HAP-1 (cell line): ENCODE measurements around the gene EIF5A2.
"Not testable (repeated sequence)": the region's sequence is repeated elsewhere in the genome, so short reads cannot be mapped to it uniquely, and the experiment has no call there.

Experiments used
- DNase-seq, 2 experiments: peaks; one replicate each; pipeline ENCODE4 v3.0.0-alpha.2; 2016 to 2020; ENCODE audit warnings: low spot score in 2 of 2
- H3K27me3 ChIP-seq: fragments of 250-450 bp; sonication (Bioruptor Pico); 2 replicates; pipeline ENCODE4 v1.5.1; 2020; ENCODE audit warnings: low read depth, mild to moderate bottlenecking, moderate library complexity
- H3K36me3 ChIP-seq: fragments of 250-450 bp; sonication (Bioruptor Pico); replicated peaks from 2 replicates; pipeline ENCODE4 v1.5.1; 2020; ENCODE audit warnings: mild to moderate bottlenecking
- H3K4me1 ChIP-seq: fragments of 250-450 bp; sonication (Bioruptor Pico); 2 replicates; pipeline ENCODE4 v1.5.1; 2020; ENCODE audit warnings: mild to moderate bottlenecking
- H3K4me3 ChIP-seq: fragments of 250-450 bp; sonication (Bioruptor Pico); 2 replicates; pipeline ENCODE4 v1.5.1; 2020; ENCODE audit warnings: mild to moderate bottlenecking, moderate library complexity
- H3K9me3 ChIP-seq: fragments of 250-450 bp; sonication (Bioruptor Pico); 2 replicates; pipeline ENCODE4 v1.5.1; 2020; ENCODE audit warnings: mild to moderate bottlenecking, moderate library complexity
- in situ Hi-C: fragments of 300-500 bp; cut with MboI; formaldehyde crosslinking; loops from 3 replicates; pipeline ENCODE4 v1.14.3; 2020; ENCODE audit warnings: low sequenced_read_pairs, inconsistent platforms, mixed read lengths

The EIF5A2 gene

GRCh38 chr3:170910542-170910941, 2.1 kb upstream of the EIF5A2 start:
- H3K4me3 ChIP-seq, result no peak overlapping the region
- H3K36me3 ChIP-seq, result no peaks in the 10 kb centered on the region
- peaks cover 19% of the 10 kb centered on the region for H3K4me1 ChIP-seq
- no peaks in the 10 kb centered on the region for H3K27me3 ChIP-seq
- H3K9me3 ChIP-seq, result peaks cover 6% of the 10 kb centered on the region; the same call in 1 of the 2 replicates
- DNase-seq, result no peak
- in situ Hi-C loops, result no loop called here

- peak overlapping the region; percentile 70; the same call in 1 of the 2 replicates for H3K4me3 ChIP-seq
- peaks cover 6% of the 10 kb centered on the region; the same call in 1 of the 2 replicates for H3K9me3 ChIP-seq
- in situ Hi-C loops, result no loop called here
- H3K27me3 ChIP-seq, result no peaks in the 10 kb centered on the region
- no peaks in the 10 kb centered on the region; the same call in 1 of the 2 replicates for H3K36me3 ChIP-seq
- H3K4me1 ChIP-seq, result peaks cover 19% of the 10 kb centered on the region
- DNase-seq, result no peak
Observed at GRCh38 chr3:170909129-170909903, 879 bp upstream of the EIF5A2 start.

- H3K4me3 ChIP-seq, result peak overlapping the region; percentile 70
- H3K36me3 ChIP-seq, result no peaks in the 10 kb centered on the region; the same call in 1 of the 2 replicates
- peaks cover 19% of the 10 kb centered on the region for H3K4me1 ChIP-seq
- no peaks in the 10 kb centered on the region for H3K27me3 ChIP-seq
- H3K9me3 ChIP-seq, result peaks cover 6% of the 10 kb centered on the region; the same call in 1 of the 2 replicates
- peak; percentile 10 to 37 for DNase-seq
- in situ Hi-C loops, result no loop called here
Observed at GRCh38 chr3:170907637-170908234, 701 bp downstream of the EIF5A2 start.

- H3K4me1 ChIP-seq, result peaks cover 19% of the 10 kb centered on the region
- peaks cover 6% of the 10 kb centered on the region; the same call in 1 of the 2 replicates for H3K9me3 ChIP-seq
- no peak overlapping the region for H3K4me3 ChIP-seq
- H3K27me3 ChIP-seq, result no peaks in the 10 kb centered on the region
- in situ Hi-C loops, result no loop called here
- H3K36me3 ChIP-seq, result no peaks in the 10 kb centered on the region; the same call in 1 of the 2 replicates
- no peak for DNase-seq
Observed at GRCh38 chr3:170905862-170906261, 2.6 kb downstream of the EIF5A2 start.

GRCh38 chr3:170903123-170903522, 5.3 kb downstream of the EIF5A2 start:
- H3K27me3 ChIP-seq, result no peaks in the 10 kb centered on the region
- H3K4me1 ChIP-seq, result peaks cover 16% of the 10 kb centered on the region
- no peak for DNase-seq
- no peak overlapping the region for H3K4me3 ChIP-seq
- H3K36me3 ChIP-seq, result no peaks in the 10 kb centered on the region; the same call in 1 of the 2 replicates
- in situ Hi-C loops, result no loop called here
- no peaks in the 10 kb centered on the region; the same call in 1 of the 2 replicates for H3K9me3 ChIP-seq

GRCh38 chr3:170899455-170899854, 9.0 kb downstream of the EIF5A2 start:
- in situ Hi-C loops, result no loop called here
- no peak for DNase-seq

GRCh38 chr3:170897978-170898377, 10.5 kb downstream of the EIF5A2 start:
- in situ Hi-C loops, result no loop called here
- DNase-seq, result no peak
- Histone ChIP-seq H3K4me3 (no peak overlapping the region), H3K36me3 (no peaks in the 10 kb centered on the region; the same call in 1 of the 2 replicates), H3K4me1 (no peaks in the 10 kb centered on the region), H3K9me3 (peaks cover 5% of the 10 kb centered on the region), H3K27me3 (no peaks in the 10 kb centered on the region)

More at GRCh38 chr3:170899455-170899854, 9.0 kb downstream of the EIF5A2 start:
- Histone ChIP-seq H3K4me1 (no peaks in the 10 kb centered on the region), H3K27me3 (no peaks in the 10 kb centered on the region), H3K9me3 (peaks cover 5% of the 10 kb centered on the region), H3K36me3 (no peaks in the 10 kb centered on the region; the same call in 1 of the 2 replicates), H3K4me3 (no peak overlapping the region)

- H3K9me3 ChIP-seq, H3K4me1 ChIP-seq, in situ Hi-C loops, DNase-seq, H3K4me3 ChIP-seq, H3K27me3 ChIP-seq, H3K36me3 ChIP-seq: not testable (repeated sequence)
Observed at GRCh38 chr3:170897199-170897598, 11.2 kb downstream of the EIF5A2 start.

- H3K9me3 ChIP-seq, result peaks cover 5% of the 10 kb centered on the region
- no peaks in the 10 kb centered on the region for H3K27me3 ChIP-seq
- no peaks in the 10 kb centered on the region for H3K4me1 ChIP-seq
- in situ Hi-C loops, result no loop called here
- DNase-seq, result no peak
- H3K4me3 ChIP-seq, result no peak overlapping the region
- H3K36me3 ChIP-seq, result no peaks in the 10 kb centered on the region; the same call in 1 of the 2 replicates
Observed at GRCh38 chr3:170896781-170897180, 11.7 kb downstream of the EIF5A2 start.

GRCh38 chr3:170896333-170896732, 12.1 kb downstream of the EIF5A2 start:
- H3K4me3 ChIP-seq, H3K4me1 ChIP-seq, H3K27me3 ChIP-seq, in situ Hi-C loops, H3K36me3 ChIP-seq, DNase-seq, H3K9me3 ChIP-seq: not testable (repeated sequence)

- Histone ChIP-seq H3K27me3 (no peaks in the 10 kb centered on the region), H3K4me1 (no peaks in the 10 kb centered on the region), H3K36me3 (no peaks in the 10 kb centered on the region; the same call in 1 of the 2 replicates), H3K4me3 (no peak overlapping the region), H3K9me3 (peaks cover 5% of the 10 kb centered on the region)
- in situ Hi-C loops, result no loop called here
- no peak for DNase-seq
Observed at GRCh38 chr3:170893895-170894294, 14.5 kb downstream of the EIF5A2 start.

GRCh38 chr3:170889630-170890029, 18.8 kb downstream of the EIF5A2 start:
- no peaks in the 10 kb centered on the region for H3K9me3 ChIP-seq

GRCh38 chr3:170889132-170889531, 19.3 kb downstream of the EIF5A2 start:
- Histone ChIP-seq H3K36me3 (no peaks in the 10 kb centered on the region), H3K4me3 (no peak overlapping the region), H3K4me1 (no peaks in the 10 kb centered on the region; the same call in 1 of the 2 replicates), H3K27me3 (no peaks in the 10 kb centered on the region), H3K9me3 (no peaks in the 10 kb centered on the region)
- DNase-seq, result no peak
- in situ Hi-C loops, result no loop called here

More at GRCh38 chr3:170889630-170890029, 18.8 kb downstream of the EIF5A2 start:
- DNase-seq, result no peak
- H3K36me3 ChIP-seq, result no peaks in the 10 kb centered on the region
- in situ Hi-C loops, result no loop called here
- no peaks in the 10 kb centered on the region for H3K4me1 ChIP-seq
- H3K4me3 ChIP-seq, result no peak overlapping the region
- no peaks in the 10 kb centered on the region for H3K27me3 ChIP-seq
